GM20000 (cell line): ENCODE results near the gene NUP133.

Source experiments
- DNase-seq: peaks from one replicate; pipeline ENCODE4 v3.0.0; 2012; ENCODE audit warnings: low spot score
- TF ChIP-seq, protein P1 (sequence below): IDR thresholded peaks from 2 replicates; pipeline ENCODE4 v1.5.1; 2012; ENCODE audit warnings: mild to moderate bottlenecking, control low read depth; ENCODE audit errors: extremely low read depth, missing control alignments

The NUP133 gene

DNA sequence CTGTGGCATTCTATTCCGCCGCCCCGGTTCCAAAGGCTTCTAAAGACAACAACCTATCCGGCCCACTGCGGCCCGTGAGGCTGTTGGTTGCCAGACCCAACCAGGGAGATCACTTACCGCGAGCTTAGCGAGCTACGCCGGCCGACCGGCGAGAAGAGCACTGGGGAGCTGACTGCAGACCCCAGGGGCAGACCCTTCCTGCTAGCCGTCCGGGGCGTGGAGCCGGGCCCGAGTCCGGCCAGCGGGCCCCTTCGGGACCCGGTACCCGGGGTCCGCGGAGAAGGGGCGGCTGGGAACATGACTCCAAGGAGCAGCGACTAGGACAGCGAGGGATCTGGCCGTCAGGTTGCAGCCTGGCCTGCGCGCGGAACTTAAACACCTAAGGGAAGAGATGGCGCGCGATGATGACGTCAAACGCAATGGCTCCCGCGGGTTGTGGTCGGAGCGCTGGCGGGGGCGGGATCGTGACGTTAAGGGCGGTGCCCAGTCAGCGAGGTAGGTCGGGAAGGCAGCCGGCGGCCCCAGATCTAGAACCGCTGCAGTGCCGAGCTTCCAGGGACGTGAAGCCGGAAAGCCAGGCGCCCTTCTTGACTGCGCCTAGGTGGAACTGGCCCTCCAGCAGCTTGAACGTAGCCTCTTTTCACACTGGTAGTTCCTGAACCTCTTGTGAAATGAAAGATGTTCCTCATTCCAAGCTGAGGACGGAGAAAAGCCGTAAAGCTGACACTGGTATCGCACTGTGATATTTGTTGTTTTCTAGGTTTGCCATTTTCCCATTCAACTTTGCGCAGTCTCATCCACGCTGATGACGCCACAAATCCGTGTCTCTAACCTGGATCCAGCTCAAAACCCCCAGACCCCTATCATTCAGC lies at the start of gene NUP133:
Gene NUP133, minus strand, starts transcription at position 391 of the 872 bp plus-strand sequence. Its CDS starts 92 bp downstream, at position 299.
- peak; percentile 92 for DNase-seq
- TF ChIP-seq, protein P1, sequence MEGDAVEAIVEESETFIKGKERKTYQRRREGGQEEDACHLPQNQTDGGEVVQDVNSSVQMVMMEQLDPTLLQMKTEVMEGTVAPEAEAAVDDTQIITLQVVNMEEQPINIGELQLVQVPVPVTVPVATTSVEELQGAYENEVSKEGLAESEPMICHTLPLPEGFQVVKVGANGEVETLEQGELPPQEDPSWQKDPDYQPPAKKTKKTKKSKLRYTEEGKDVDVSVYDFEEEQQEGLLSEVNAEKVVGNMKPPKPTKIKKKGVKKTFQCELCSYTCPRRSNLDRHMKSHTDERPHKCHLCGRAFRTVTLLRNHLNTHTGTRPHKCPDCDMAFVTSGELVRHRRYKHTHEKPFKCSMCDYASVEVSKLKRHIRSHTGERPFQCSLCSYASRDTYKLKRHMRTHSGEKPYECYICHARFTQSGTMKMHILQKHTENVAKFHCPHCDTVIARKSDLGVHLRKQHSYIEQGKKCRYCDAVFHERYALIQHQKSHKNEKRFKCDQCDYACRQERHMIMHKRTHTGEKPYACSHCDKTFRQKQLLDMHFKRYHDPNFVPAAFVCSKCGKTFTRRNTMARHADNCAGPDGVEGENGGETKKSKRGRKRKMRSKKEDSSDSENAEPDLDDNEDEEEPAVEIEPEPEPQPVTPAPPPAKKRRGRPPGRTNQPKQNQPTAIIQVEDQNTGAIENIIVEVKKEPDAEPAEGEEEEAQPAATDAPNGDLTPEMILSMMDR, result no peak

DNA sequence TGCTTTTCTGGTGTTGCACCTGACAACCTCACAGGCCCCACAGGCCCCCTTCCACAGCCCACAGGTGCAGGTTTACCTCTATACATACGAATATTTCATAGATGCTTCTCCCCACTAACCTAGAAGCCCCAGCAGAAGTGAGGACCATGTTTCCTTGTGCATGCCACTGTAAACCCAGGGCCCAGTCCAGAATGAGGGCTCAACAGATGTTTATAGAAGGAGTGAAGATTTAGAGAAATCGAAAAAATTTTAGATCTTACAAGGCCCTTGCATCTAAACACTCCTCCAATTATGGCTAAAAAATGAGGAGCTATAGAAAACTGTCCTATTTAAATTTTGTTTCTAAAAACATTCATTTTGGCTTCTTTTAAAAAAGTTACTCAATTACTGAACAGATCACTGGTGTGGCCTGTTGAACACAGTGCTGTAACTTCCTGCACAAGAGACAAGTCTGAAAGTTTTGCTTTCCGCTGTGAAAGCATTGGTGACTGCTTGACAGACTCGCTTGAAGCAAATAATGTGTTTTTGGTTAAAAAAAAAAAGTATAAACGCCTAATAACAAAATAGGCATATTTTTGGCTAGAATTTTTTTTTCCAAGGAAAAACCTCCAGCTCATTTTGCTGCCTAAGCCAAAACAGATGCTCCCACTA lies 49.2 kb upstream of the NUP133 start:
- TF ChIP-seq, protein P1, result no peak
- DNase-seq, result peak; percentile 62

DNA sequence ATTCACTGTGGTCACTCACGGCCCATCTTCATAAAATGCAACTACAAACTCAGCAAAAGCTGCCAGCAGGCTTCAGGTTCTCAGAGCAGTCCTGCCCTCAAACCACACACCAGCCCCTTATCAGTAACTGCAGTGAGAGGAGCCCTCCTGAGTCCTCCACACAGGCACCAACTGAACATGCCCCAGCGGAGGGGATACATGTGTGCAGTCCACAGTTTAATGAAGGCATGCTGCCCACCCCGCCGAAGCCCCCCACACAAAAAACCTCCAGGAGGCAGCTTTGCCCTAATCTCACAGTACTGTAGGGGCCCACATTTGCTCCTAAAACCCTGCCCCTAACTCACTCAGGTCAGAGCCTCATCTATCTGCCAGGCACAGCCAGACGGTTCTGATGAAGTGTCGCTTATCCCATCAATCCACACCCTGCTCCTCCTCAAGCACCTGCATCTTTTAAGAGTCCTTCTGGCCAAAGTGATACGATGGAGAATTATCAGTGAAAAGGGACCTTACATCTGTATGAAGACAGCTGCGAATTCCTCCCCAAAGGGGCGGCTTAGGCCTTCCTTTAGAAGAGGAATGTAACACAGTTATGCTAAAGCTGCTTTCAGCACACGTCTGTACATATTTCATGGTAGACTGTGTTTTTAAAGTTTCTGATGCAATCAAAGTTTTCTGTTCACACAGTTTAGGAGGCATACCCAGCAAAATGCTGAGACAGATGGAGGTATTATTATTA lies 46.9 kb upstream of the NUP133 start:
- TF ChIP-seq, protein P1, result no peak
- no peak for DNase-seq

DNA sequence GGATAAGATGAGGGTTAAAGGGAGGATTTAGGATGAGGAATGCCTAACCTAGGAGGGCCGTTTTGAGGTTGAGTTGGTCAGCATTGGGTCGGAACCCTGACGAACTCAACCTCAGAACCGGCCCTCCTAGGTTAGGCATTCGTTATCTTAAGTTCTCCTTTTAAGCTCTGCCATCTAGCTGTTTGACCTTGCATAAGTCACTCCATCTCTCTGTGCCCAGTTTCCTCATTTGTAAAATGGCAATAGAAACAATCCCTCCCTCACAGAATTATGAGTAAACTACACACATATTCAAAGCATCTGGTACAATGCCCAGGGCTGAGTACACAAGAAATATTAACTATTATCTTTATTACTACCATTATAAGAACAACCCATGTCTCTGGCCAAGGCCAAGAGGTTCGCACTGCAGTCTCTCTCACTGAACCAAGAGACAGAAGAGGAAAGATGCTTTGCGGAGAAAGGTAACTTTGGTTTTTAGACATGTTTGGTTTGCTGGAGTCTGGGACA lies 45.5 kb upstream of the NUP133 start:
- no peak for DNase-seq
- TF ChIP-seq, protein P1, result no peak

DNA sequence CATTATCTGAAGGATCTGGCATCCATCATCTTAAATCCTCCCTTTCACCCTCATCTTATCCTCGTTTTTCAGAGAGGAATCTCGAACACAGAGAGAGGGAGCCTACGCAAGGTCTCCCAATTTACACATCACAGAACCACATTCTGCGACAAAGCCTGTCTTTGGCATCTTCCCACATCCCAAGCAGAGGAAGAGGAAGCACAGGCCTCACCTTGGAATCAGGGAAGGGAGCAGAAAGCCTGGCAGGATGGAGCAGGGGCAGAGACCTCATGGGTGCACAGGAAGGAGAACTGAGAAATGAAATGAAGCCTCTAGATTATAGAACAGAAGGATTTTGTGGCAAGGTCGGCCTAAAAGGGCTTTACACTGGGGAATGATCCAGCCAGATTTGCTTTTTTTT lies 44.6 kb upstream of the NUP133 start:
- TF ChIP-seq, protein P1, result no peak
- no peak for DNase-seq

DNA sequence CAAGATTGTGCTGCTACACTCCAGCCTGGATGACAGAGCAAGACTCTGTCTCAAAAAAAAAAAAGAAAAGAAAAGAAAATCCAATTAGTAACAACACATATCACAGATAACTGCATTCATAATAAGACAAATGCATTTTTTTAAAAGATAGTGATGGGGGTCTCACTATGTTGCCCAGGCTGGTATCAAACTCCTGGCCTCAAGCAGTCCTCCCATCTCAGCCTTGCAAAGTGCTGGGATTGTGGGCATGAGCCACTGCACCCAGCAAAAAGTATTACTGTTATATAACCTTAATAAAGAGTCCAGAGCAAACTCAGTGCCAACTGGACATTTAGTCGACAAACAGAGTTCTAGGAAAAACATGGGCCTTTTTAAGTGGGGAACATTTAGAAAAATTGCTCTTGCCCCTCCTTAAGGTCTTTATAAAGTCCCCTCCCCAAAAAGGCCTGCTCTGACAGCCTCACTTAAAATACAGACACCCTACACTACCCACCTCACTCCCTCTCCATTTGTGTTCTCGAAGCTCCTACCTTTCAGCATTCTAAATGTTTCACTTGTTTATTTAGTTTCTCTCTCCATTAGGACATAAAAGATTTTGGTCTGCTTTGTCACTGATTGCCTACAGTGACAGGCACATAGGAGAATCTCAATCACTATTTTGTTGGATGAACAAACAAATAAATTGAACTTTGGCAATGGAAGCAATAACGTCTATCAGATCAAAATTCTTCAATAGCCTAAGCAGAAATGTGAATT lies 42.8 kb upstream of the NUP133 start:
- TF ChIP-seq, protein P1, result no peak
- DNase-seq, result no peak
